GM10266 (cell line): ENCODE results near the gene GPC1.

ENCODE experiments used
- DNase-seq: peaks from one replicate; pipeline ENCODE4 v3.0.0; 2012; ENCODE audit errors: extremely low spot score
- TF ChIP-seq, protein P1 (sequence below): IDR thresholded peaks from 2 replicates; pipeline ENCODE4 v1.5.1; 2012; ENCODE audit warnings: mild to moderate bottlenecking, low read depth; ENCODE audit not compliant: control insufficient read depth, insufficient read depth; ENCODE audit errors: missing control alignments

Gene GPC1

DNA sequence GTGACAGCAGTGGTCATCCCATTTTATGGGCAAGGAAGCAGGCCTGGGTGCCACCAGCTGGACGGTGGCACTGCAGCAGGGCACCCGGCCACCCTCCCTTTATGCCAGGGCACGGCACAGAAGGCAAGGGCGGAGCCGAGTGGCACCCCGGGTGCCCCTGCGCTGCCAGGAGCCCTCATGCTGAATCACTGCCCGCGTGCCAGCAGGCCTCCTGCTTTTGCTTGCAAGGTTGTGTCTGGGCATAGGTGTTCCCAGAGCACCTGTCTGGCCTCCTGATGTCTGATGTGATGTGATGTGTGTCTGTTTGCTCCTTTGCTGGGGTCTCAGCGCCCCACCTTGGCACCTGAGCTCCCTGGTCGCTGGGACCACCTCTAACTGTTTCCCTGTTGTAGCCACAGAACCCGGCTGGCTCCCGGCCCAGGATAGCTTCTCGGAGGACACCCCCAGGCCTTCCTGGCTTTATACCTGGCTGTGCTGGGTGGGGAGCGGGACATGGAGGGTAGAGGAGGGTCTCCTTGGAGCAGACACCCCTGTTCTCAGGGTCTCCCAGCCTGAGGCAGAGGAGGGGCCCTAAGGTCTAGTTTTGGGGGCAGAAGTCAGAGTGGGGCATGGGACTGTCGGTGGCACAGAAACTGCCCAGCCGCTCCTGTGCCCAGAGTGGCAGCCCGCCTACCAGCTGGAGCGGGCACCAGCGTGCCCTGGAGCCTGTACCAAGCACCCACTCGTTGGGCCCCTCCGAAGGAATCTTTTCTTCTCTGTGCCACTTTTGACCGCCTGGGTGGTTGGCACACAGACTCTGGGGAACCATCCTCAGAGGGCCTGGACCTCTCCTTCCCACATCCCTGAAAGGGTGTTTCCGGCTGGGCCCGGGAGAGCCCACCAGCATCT lies 3.6 kb downstream of the GPC1 start:
- DNase-seq: no peak
- TF ChIP-seq, protein P1, sequence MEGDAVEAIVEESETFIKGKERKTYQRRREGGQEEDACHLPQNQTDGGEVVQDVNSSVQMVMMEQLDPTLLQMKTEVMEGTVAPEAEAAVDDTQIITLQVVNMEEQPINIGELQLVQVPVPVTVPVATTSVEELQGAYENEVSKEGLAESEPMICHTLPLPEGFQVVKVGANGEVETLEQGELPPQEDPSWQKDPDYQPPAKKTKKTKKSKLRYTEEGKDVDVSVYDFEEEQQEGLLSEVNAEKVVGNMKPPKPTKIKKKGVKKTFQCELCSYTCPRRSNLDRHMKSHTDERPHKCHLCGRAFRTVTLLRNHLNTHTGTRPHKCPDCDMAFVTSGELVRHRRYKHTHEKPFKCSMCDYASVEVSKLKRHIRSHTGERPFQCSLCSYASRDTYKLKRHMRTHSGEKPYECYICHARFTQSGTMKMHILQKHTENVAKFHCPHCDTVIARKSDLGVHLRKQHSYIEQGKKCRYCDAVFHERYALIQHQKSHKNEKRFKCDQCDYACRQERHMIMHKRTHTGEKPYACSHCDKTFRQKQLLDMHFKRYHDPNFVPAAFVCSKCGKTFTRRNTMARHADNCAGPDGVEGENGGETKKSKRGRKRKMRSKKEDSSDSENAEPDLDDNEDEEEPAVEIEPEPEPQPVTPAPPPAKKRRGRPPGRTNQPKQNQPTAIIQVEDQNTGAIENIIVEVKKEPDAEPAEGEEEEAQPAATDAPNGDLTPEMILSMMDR: no peak

DNA sequence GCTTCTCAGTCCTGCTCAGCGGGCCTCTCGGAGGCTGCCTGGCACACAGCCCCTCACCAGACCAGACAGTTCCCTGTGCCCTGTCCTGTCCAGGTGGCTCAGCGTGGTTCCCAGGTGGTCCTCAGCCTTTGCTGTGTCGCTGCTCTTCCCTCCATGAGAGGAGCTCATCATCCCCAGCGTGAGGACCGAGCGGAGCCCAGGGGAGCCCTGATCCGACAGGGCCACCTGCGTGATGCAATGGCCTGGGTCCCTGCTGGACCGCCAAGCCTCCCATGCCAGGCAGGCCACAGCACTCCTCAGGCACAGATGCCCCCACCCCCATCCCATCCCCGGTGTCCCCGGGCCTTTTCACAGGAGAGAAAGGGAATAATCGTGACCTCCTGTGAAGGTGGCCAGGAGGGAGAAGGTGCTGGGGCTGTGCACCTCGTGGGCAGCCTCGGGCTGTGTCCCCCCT lies 4.3 kb downstream of the GPC1 start:
- TF ChIP-seq, protein P1: no peak
- DNase-seq: no peak

DNA sequence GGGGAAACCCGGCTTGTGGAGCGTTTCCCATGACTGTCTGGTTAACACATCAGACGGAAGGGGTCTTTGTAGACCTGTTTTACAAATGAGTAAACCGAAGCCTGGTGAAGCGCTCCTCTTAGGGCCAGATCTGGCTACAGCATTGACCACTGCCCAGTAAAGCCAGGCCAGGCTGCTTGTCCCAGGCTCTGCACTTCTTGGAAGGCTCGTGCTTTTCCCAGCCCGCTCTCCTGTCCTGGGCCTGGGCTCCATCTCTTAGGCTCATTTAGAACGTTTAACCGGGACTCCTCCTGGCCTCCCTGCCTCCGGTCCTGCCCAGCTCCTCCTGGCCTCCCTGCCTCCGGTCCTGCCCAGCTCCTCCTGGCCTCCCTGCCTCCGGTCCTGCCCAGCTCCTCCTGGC lies 4.8 kb downstream of the GPC1 start:
- DNase-seq: no peak
- TF ChIP-seq, protein P1: no peak

DNA sequence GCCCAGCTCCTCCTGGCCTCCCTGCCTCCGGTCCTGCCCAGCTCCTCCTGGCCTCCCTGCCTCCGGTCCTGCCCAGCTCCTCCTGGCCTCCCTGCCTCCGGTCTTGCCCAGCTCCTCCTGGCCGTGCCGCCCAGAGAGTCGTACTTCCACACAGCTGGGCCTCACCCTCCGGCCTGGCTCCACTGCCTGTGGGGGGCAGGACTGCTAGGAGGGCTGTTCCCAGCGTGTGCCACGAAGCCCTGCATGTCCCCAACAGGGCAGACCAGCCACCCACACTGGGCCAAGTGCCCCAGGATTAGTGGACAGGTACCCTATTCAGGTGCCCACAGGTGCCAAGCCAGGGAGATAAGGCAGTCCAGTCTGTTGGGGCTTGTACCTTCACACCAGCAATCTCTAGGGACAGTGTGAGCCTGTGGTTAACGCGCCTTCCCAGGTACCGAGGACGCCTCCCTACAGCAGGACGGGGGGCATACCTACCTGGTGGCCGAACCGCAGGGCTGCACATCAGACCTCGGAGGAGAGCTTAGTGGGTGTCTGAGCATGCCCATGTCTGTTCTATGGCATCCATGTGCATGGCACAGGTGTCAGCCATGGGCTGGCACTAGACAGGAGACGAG lies 5.3 kb downstream of the GPC1 start:
- TF ChIP-seq, protein P1: no peak
- no peak for DNase-seq

DNA sequence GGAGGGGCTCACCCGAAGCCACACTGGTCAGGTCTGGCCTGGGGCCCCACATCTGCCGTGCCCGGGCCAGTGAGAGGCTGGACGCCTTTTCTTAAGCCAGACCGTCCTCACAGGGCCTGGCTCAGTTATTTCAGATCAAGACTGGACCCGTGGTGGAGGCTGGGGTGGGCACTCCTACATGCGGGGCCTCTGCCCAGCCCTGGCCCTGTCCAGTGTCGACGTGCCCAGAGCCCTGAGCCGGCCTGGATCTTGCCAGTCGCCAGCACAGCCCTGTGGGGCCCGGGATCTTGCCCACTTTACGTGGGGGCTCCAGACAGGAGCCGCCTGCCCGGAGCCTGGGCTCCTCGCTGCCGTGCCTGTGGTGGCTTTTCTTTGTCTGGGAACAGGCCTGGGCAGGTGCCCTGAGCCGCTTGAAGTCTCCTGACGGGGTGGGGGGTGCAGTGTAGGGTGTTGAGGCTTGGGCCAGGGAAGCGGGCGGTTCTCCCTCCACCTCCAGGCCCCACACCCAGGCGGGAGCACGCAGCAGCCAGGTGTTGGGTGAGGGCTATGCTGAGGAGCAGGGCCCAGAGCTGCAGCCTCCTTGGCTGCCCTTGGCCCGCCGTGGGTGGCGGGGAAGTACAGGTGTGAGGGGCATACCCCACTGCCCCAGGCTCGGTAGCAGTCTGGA lies 6.0 kb downstream of the GPC1 start:
- TF ChIP-seq, protein P1: no peak
- DNase-seq: no peak

DNA sequence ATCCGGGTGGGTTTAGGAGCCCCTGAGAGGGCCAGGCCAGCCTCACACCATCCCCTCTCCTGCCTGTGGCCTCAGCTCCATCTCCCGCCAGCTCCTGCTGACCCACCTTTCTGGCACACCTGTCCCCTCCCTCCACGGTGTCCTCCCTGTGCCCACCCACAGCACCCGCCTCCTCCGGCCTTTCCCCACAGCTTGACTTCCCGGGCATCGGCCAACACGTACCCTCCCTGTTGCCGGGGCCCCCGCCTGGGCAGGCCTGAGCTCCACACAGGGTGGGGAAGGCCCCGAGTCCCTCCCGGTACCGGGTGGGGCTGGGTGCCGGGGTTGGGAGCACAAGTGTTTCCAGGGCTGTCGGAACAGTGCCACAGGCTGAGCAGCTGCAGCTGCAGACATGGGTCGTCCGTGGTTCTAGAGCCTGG lies 6.5 kb downstream of the GPC1 start:
- TF ChIP-seq, protein P1: no peak
- DNase-seq: no peak
